ENCODE results near the gene F2RL1. TPM values are rescaled to one million over a fixed set of nuclear protein-coding genes. Genes with fewer than 3 reads are reported as not detected.

Gene F2RL1
- total RNA-seq, 1 donor from 2014 or later, result 0.76 TPM

GRCh38 chr5:76867827-76868693 lies 49.2 kb downstream of the F2RL1 start:
- intact Hi-C loops (cut with DNase I), result no loop called here
- ATAC-seq (peak; percentile 38), DNase-seq (ENCODE audit: low spot score) (peak; percentile 66)

- intact Hi-C loops (cut with DNase I), result no loop called here
- ATAC-seq (no peak), DNase-seq (ENCODE audit: low spot score) (no peak)
Measured at GRCh38 chr5:76870046-76870445, 51.2 kb downstream of the F2RL1 start.

- intact Hi-C loops (cut with DNase I), result no loop called here
- ATAC-seq (no peak), DNase-seq (ENCODE audit: low spot score) (no peak)
Measured at GRCh38 chr5:76874088-76874581, 55.3 kb downstream of the F2RL1 start.

Other genes with a start within 250 kb of the F2RL1 start
- 0.89 TPM for gene F2RL2, start 195.6 kb upstream of the F2RL1 start, total RNA-seq
- gene F2R, start 102.9 kb upstream of the F2RL1 start, total RNA-seq, result 4.7 TPM
- 0.36 TPM for gene S100Z, start 31.0 kb downstream of the F2RL1 start, total RNA-seq
- gene CRHBP, start 134.0 kb downstream of the F2RL1 start, total RNA-seq, result 1.4 TPM
- gene AGGF1, start 211.4 kb downstream of the F2RL1 start, total RNA-seq, result 18.1 TPM